K562 (cell line): Measurements from ENCODE around the gene C2orf81. TPM values are rescaled to one million over a fixed set of nuclear protein-coding genes. Genes with fewer than 3 reads are reported as not detected.

ENCODE experiments used
- ATF3 ChIP-seq, 2 experiments: fragments of 450-650 bp in 1 of 2; sonication (generic) in 1 of 2; formaldehyde crosslinking in 1 of 2; IDR thresholded peaks in 1 of 2; conservative IDR thresholded peaks in 1 of 2; 2 replicates each; pipeline versions ENCODE4 v1.6.1 to v1.8.1; 2016 to 2023; ENCODE audit warnings: mild to moderate bottlenecking in 2 of 2, moderate library complexity in 2 of 2, inconsistent platforms in 1 of 2, missing genetic modification reagents in 1 of 2
- BRD4 ChIP-seq: fragments of 200-600 bp; sonication (generic); IDR thresholded peaks from 2 replicates; pipeline ENCODE4 v1.6.1; 2017; ENCODE audit warnings: inconsistent platforms
- BRF2 ChIP-seq: IDR thresholded peaks from 3 replicates; pipeline ENCODE4 v1.6.1; 2011; ENCODE audit warnings: borderline replicate concordance, mild to moderate bottlenecking; ENCODE audit not compliant: insufficient read length, insufficient read depth
- CLOCK ChIP-seq: fragments of 250-450 bp; sonication (Bioruptor Pico); IDR thresholded peaks from 2 replicates; pipeline ENCODE4 v1.4.0; 2020; ENCODE audit warnings: mild to moderate bottlenecking, moderate library complexity, borderline replicate concordance
- ETV1 ChIP-seq: fragments of 450-650 bp; conservative IDR thresholded peaks from 2 replicates; pipeline ENCODE4 v1.6.1; 2016; ENCODE audit warnings: missing genetic modification characterization, control low read depth, low read depth, missing compliant biosample characterization
- FOXP1 ChIP-seq: sonication (generic); formaldehyde crosslinking; IDR thresholded peaks from 2 replicates; pipeline ENCODE4 v1.8.0; 2022; ENCODE audit warnings: mild to moderate bottlenecking, missing genetic modification reagents
- GABPB1 ChIP-seq: sonication (generic); formaldehyde crosslinking; IDR thresholded peaks from 2 replicates; pipeline ENCODE4 v1.8.0; 2022; ENCODE audit warnings: mild to moderate bottlenecking, missing genetic modification reagents
- HDGF ChIP-seq: fragments of 450-650 bp; IDR thresholded peaks from 2 replicates; pipeline ENCODE4 v1.6.1; 2016
- KDM1A ChIP-seq, 2 experiments: fragments of 450-650 bp; IDR thresholded peaks; 2 replicates each; pipeline ENCODE4 v1.6.1; 2016; ENCODE audit warnings: mild to moderate bottlenecking in 2 of 2
- MAX ChIP-seq: sonication (generic); formaldehyde crosslinking; IDR thresholded peaks from 2 replicates; pipeline ENCODE4 v1.9.0; 2022; ENCODE audit warnings: mild to moderate bottlenecking, missing genetic modification reagents
- MXD1 ChIP-seq: fragments of 250-450 bp; sonication (Bioruptor Pico); IDR thresholded peaks from 2 replicates; pipeline ENCODE4 v1.8.0; 2021; ENCODE audit warnings: borderline replicate concordance, mild to moderate bottlenecking, moderate library complexity; ENCODE audit not compliant: poor library complexity, severe bottlenecking
- POLR2A ChIP-seq: fragments of 450-650 bp; conservative IDR thresholded peaks from 2 replicates; pipeline ENCODE4 v1.6.1; 2016
- RBFOX2 ChIP-seq: fragments of 200-400 bp; formaldehyde crosslinking; IDR thresholded peaks from 2 replicates; pipeline ENCODE4 v1.6.1; 2017; ENCODE audit warnings: low read depth, mild to moderate bottlenecking, low read length, moderate library complexity
- SREBF1 ChIP-seq: fragments of 150-350 bp; IDR thresholded peaks from 2 replicates; pipeline ENCODE4 v1.6.1; 2014; ENCODE audit warnings: antibody characterized with exemption, low read depth, low read length, borderline replicate concordance
- STAT5B ChIP-seq: fragments of 250-450 bp; sonication (Bioruptor Pico); IDR thresholded peaks from 2 replicates; pipeline ENCODE4 v1.8.0; 2021; ENCODE audit warnings: mild to moderate bottlenecking, inconsistent platforms
- TRIM25 ChIP-seq: fragments of 450-650 bp; IDR thresholded peaks from 2 replicates; pipeline ENCODE4 v1.7.0; 2016; ENCODE audit warnings: borderline replicate concordance
- ZFP30 ChIP-seq: fragments of 250-450 bp; sonication (Bioruptor Pico); IDR thresholded peaks from 2 replicates; pipeline ENCODE4 v1.8.0; 2022; ENCODE audit warnings: moderate library complexity, mild to moderate bottlenecking, inconsistent platforms, borderline replicate concordance
- ZNF134 ChIP-seq: fragments of 250-450 bp; sonication (Bioruptor Pico); conservative IDR thresholded peaks from 2 replicates; pipeline ENCODE4 v1.4.0; 2020
- ZNF140 ChIP-seq: fragments of 250-450 bp; sonication (Bioruptor Pico); IDR thresholded peaks from 2 replicates; pipeline ENCODE4 v1.8.0; 2021; ENCODE audit warnings: moderate library complexity, mild to moderate bottlenecking, inconsistent platforms
- ZNF146 ChIP-seq: IDR thresholded peaks from one replicate; pipeline ENCODE4 v1.6.1; 2018; ENCODE audit warnings: missing compliant biosample characterization; ENCODE audit not compliant: unreplicated experiment
- polyA plus RNA-seq, 8 experiments: library from polyadenylated mRNA; depleted of rRNA in 4 of 8; stranded (reverse) in 5 of 8; unstranded in 3 of 8; fragments of >200 nt; fragmentation: Nextera tagmentation in 2 of 8; fragmentation: Illumina TruSeq in 1 of 8; extraction: Ambion mirVana in 2 of 8; extraction: Trizol in 1 of 8; gene quantifications; 2 replicates each; pipeline versions ENCODE4 v1.2.1 to v1.2.3, GENCODE V29; 2011 to 2014; ENCODE audit warnings: inconsistent platforms in 1 of 8, missing spikeins in 1 of 8
- total RNA-seq, 7 experiments: library from RNA; depleted of rRNA in 6 of 7; stranded (reverse); fragments of >200 nt in 6 of 7; fragmentation: Illumina TruSeq in 2 of 7; extraction: Trizol in 2 of 7; gene quantifications; 2 replicates each; pipeline versions ENCODE4 v1.2.1 to v1.2.3, GENCODE V29; 2011 to 2021; ENCODE audit warnings: low replicate concordance in 1 of 7

Gene C2orf81
- total and polyA plus RNA-seq, 9 of the 15 experiments (the other 6 are each of a cell fraction or from before 2014, with no cell fraction given), result 0.06 TPM; not detected in 8

- no peak for TF ChIP-seq TRIM25
- TF ChIP-seq POLR2A, result peak; percentile 85
- peak; percentile 100 for TF ChIP-seq GABPB1 (CRISPR knock-in tag)
- TF ChIP-seq ATF3 (IDR thresholded peaks at IDR 0.05), result peak; percentile 48; the same call in 1 of the 2 replicates
- TF ChIP-seq ATF3 (CRISPR knock-in tag; conservative IDR thresholded peaks at IDR 0.05), result peak; percentile 86; the same call in 1 of the 2 replicates
- no peak for TF ChIP-seq CLOCK
- TF ChIP-seq ZNF134 (CRISPR knock-in tag), result no peak
- TF ChIP-seq ZNF146 (CRISPR knock-in tag), result no peak
- peak; percentile 85 for TF ChIP-seq ETV1 (tag)
- no peak for TF ChIP-seq FOXP1 (CRISPR knock-in tag)
- TF ChIP-seq STAT5B (CRISPR knock-in tag), result no peak
- TF ChIP-seq BRD4, result 0 out of 2 replicates have a peak, but pooled peaks have one; percentile 68
- no peak for TF ChIP-seq KDM1A (IDR thresholded peaks at IDR 0.05)
- peak; percentile 64 for TF ChIP-seq RBFOX2
- TF ChIP-seq MAX (CRISPR knock-in tag), result peak; percentile 77
- no peak for TF ChIP-seq ZFP30 (CRISPR knock-in tag)
- no peak for TF ChIP-seq HDGF
- peak; percentile 64; the same call in 1 of the 2 replicates for TF ChIP-seq SREBF1
- TF ChIP-seq BRF2, result no peak
- peak; percentile 76 for TF ChIP-seq MXD1 (CRISPR knock-in tag)
- no peak for TF ChIP-seq ZNF140 (CRISPR knock-in tag)
Measured at GRCh38 chr2:74454654-74455511, 33.5 kb upstream of the C2orf81 start, which contains the start of gene INO80B (continued).
